Karpas-422 (cell line): ENCODE results near the gene BTAF1. TPM values are rescaled to one million over a fixed set of nuclear protein-coding genes. Genes with fewer than 3 reads are reported as not detected.
"Not testable (repeated sequence)": the region's sequence is repeated elsewhere in the genome, so short reads cannot be mapped to it uniquely, and the experiment has no call there.

Experiments
- DNase-seq: peaks from one replicate; pipeline ENCODE4 v3.0.0-alpha.2; 2015
- H2AFZ ChIP-seq: fragments of 200-600 bp; sonication (generic); 2 replicates; pipeline ENCODE4 v1.6.1; 2014; ENCODE audit warnings: antibody characterized with exemption, low read length, mixed read lengths
- H3K27ac ChIP-seq: fragments of 200-600 bp; sonication (generic); 2 replicates; pipeline ENCODE4 v1.5.1; 2014; ENCODE audit warnings: mild to moderate bottlenecking, low read length, moderate library complexity
- H3K27me3 ChIP-seq: fragments of 200-600 bp; sonication (generic); 2 replicates; pipeline ENCODE4 v1.6.1; 2014; ENCODE audit warnings: low read length, mixed read lengths
- H3K36me3 ChIP-seq: fragments of 200-600 bp; sonication (generic); 2 replicates; pipeline ENCODE4 v1.6.1; 2014; ENCODE audit warnings: low read length, mixed read lengths; ENCODE audit not compliant: insufficient read depth
- H3K4me1 ChIP-seq: fragments of 200-600 bp; sonication (generic); 2 replicates; pipeline ENCODE4 v1.6.1; 2014; ENCODE audit warnings: mild to moderate bottlenecking, low read length, mixed read lengths
- H3K4me2 ChIP-seq: fragments of 200-600 bp; sonication (generic); 2 replicates; pipeline ENCODE4 v1.6.1; 2014; ENCODE audit warnings: low read length, low read depth, mild to moderate bottlenecking; ENCODE audit not compliant: poor library complexity, severe bottlenecking
- H3K4me3 ChIP-seq: fragments of 200-600 bp; sonication (generic); 2 replicates; pipeline ENCODE4 v1.5.1; 2014; ENCODE audit warnings: mild to moderate bottlenecking, antibody characterized with exemption, low read length, mixed read lengths
- H3K79me2 ChIP-seq: fragments of 200-600 bp; sonication (generic); 2 replicates; pipeline ENCODE4 v1.6.1; 2014; ENCODE audit warnings: mild to moderate bottlenecking, low read length, mixed read lengths
- H3K9ac ChIP-seq: fragments of 200-600 bp; sonication (generic); 2 replicates; pipeline ENCODE4 v1.6.0; 2014; ENCODE audit warnings: low read length
- H3K9me2 ChIP-seq: fragments of 200-600 bp; sonication (generic), shearing (Covaris generic); replicated peaks from 2 replicates; pipeline ENCODE4 v1.6.0; 2014; ENCODE audit warnings: mild to moderate bottlenecking, low read length, moderate library complexity; ENCODE audit not compliant: insufficient read depth
- H3K9me3 ChIP-seq: fragments of 300-700, 200-600 bp; sonication (generic); 2 replicates; pipeline ENCODE4 v1.6.1; 2014; ENCODE audit warnings: low read length, mixed read lengths
- H4K20me1 ChIP-seq: fragments of 200-600 bp; sonication (generic); 2 replicates; pipeline ENCODE4 v1.6.1; 2014; ENCODE audit warnings: mild to moderate bottlenecking, antibody characterized with exemption, low read length, low read depth; ENCODE audit not compliant: insufficient read depth
- total RNA-seq: library from RNA; depleted of rRNA; stranded (reverse); fragments of >200 nt; shearing (Covaris generic); gene quantifications from 2 replicates; pipeline ENCODE4 v1.2.3, GENCODE V29; 2014; ENCODE audit warnings: low replicate concordance

BTAF1 gene
- total RNA-seq, 1 experiment from 2014 or later: 65.7 TPM

- H3K4me1 ChIP-seq, H3K9me2 ChIP-seq, H3K27me3 ChIP-seq, H3K9me3 ChIP-seq, H3K4me2 ChIP-seq, H3K27ac ChIP-seq, H3K4me3 ChIP-seq, H3K9ac ChIP-seq, H3K79me2 ChIP-seq, DNase-seq, H4K20me1 ChIP-seq, H2AFZ ChIP-seq: not testable (repeated sequence)
- H3K36me3 ChIP-seq: peaks cover 16% of the 10 kb centered on the region; the same call in 1 of the 2 replicates
Observed at GRCh38 chr10:92025340-92025739, 101.8 kb downstream of the BTAF1 start.

GRCh38 chr10:92027141-92027540 lies 103.6 kb downstream of the BTAF1 start:
- peaks cover 21% of the 10 kb centered on the region; the same call in 1 of the 2 replicates for H3K36me3 ChIP-seq
- no peak overlapping the region for H3K4me2 ChIP-seq
- H3K27ac ChIP-seq: no peak overlapping the region
- H3K27me3 ChIP-seq: no peaks in the 10 kb centered on the region
- DNase-seq: no peak
- no peaks in the 10 kb centered on the region for H3K9me3 ChIP-seq
- no peaks in the 10 kb centered on the region for H4K20me1 ChIP-seq
- H3K4me3 ChIP-seq: no peak overlapping the region
- no peaks in the 10 kb centered on the region for H3K79me2 ChIP-seq
- H3K4me1 ChIP-seq: no peaks in the 10 kb centered on the region
- H3K9ac ChIP-seq: no peak overlapping the region
- no peaks in the 10 kb centered on the region for H3K9me2 ChIP-seq
- no peak overlapping the region for H2AFZ ChIP-seq

DNA sequence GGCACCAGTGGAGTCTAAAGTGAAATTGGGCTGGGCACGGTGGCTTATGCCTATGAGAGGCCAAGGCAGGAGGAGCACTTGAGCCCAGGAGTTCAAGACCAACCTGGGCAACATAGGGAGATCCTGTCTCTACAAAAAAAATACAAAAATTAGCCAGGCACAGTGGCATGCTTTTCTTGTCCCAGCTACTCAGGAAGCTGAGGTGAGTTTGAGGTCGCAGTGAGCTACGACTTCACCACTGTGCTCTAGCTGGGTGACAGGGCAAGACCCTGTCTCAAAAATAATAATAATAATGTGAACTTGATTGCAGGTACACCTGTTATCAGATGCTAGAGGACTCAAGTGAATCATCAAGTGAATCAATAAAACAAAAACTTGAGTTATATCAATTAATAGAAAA lies 108.0 kb downstream of the BTAF1 start:
- no peak overlapping the region for H3K9ac ChIP-seq

GRCh38 chr10:92033070-92033469 lies 109.5 kb downstream of the BTAF1 start:
- not testable (repeated sequence) for H3K27me3 ChIP-seq, H2AFZ ChIP-seq, H4K20me1 ChIP-seq, H3K4me3 ChIP-seq, H3K9ac ChIP-seq, H3K27ac ChIP-seq, H3K9me2 ChIP-seq, H3K79me2 ChIP-seq, H3K4me2 ChIP-seq, H3K4me1 ChIP-seq, H3K9me3 ChIP-seq, DNase-seq
- peaks cover 12% of the 10 kb centered on the region; the same call in 1 of the 2 replicates for H3K36me3 ChIP-seq

More for the DNA sequence above, 108.0 kb downstream of the BTAF1 start:
- H3K4me3 ChIP-seq: no peak overlapping the region
- no peaks in the 10 kb centered on the region for H3K4me1 ChIP-seq
- H3K9me2 ChIP-seq: no peaks in the 10 kb centered on the region
- no peak overlapping the region for H2AFZ ChIP-seq
- no peaks in the 10 kb centered on the region for H3K27me3 ChIP-seq
- H3K27ac ChIP-seq: no peak overlapping the region
- no peak overlapping the region for H3K4me2 ChIP-seq
- H3K9me3 ChIP-seq: no peaks in the 10 kb centered on the region
- H3K79me2 ChIP-seq: no peaks in the 10 kb centered on the region
- DNase-seq: no peak
- no peaks in the 10 kb centered on the region for H4K20me1 ChIP-seq
- H3K36me3 ChIP-seq: peaks cover 21% of the 10 kb centered on the region; the same call in 1 of the 2 replicates

GRCh38 chr10:92038949-92039348 lies 115.4 kb downstream of the BTAF1 start:
- Histone ChIP-seq H3K4me3 (no peak overlapping the region), H2AFZ (no peak overlapping the region), H4K20me1 (no peaks in the 10 kb centered on the region), H3K9me3 (no peaks in the 10 kb centered on the region), H3K4me2 (no peak overlapping the region), H3K36me3 (no peaks in the 10 kb centered on the region), H3K79me2 (no peaks in the 10 kb centered on the region), H3K9ac (no peak overlapping the region), H3K9me2 (no peaks in the 10 kb centered on the region), H3K27me3 (no peaks in the 10 kb centered on the region), H3K27ac (no peak overlapping the region), H3K4me1 (no peaks in the 10 kb centered on the region)
- DNase-seq: no peak

GRCh38 chr10:92042541-92042940 lies 119.0 kb downstream of the BTAF1 start:
- Histone ChIP-seq H3K4me2 (no peak overlapping the region), H3K4me1 (peaks cover 7% of the 10 kb centered on the region), H4K20me1 (no peaks in the 10 kb centered on the region), H2AFZ (no peak overlapping the region), H3K27ac (no peak overlapping the region), H3K27me3 (no peaks in the 10 kb centered on the region), H3K36me3 (no peaks in the 10 kb centered on the region), H3K79me2 (no peaks in the 10 kb centered on the region), H3K4me3 (no peak overlapping the region), H3K9me3 (no peaks in the 10 kb centered on the region), H3K9me2 (no peaks in the 10 kb centered on the region), H3K9ac (no peak overlapping the region)
- DNase-seq: no peak

DNA sequence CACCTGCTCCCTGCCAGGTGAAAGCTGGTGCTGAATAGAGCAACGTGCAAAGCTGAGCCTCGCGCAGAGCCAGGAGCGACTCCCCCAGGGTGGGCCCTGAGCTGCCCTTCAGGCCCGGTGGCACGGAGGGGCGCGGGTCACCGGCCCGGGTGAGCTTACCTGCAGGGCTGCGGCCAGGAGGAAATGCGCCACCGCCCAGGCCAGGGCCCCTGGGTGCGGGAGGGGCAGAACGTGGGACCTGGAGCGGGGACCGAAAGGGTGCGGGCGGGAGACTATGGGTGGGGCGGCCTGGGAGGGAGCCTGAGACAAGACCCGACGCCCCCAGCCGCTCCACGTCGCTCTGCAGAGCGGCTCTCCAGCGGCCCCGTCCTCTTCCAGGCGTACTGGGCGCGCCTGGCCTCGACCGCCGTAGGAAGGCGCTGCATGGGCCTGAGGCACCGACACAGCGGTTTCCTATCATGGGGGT lies 122.1 kb downstream of the BTAF1 start:
- no peak overlapping the region for H3K9ac ChIP-seq
- H2AFZ ChIP-seq: no peak overlapping the region
- DNase-seq: no peak
- no peak overlapping the region for H3K4me2 ChIP-seq
- no peaks in the 10 kb centered on the region for H3K27me3 ChIP-seq
- 0 out of 2 replicates have a peak, but pooled peaks cover 6% of the 10 kb centered on the region for H3K79me2 ChIP-seq
- H4K20me1 ChIP-seq: no peaks in the 10 kb centered on the region
- no peak overlapping the region for H3K27ac ChIP-seq
- no peaks in the 10 kb centered on the region for H3K36me3 ChIP-seq
- no peak overlapping the region for H3K4me3 ChIP-seq
- no peaks in the 10 kb centered on the region for H3K9me3 ChIP-seq
- no peaks in the 10 kb centered on the region for H3K9me2 ChIP-seq
- peaks cover 37% of the 10 kb centered on the region for H3K4me1 ChIP-seq

DNA sequence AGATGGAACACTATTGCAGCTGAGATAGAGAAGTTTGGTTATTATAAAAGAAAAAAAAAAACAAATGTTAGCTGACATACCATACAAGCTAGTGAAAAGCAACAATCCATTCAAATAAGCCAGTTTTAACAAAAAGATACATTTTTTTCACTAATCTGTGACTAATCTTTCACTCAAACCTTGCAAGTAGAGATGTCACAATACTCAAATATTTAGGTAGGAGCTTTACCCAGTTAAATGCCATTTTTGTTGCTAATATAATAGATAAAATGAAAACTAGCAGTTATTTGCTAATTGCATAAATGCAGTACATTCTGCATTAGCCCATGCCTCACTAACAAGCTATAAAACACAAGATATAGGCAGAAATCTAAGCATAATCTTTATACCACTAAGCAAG lies 123.6 kb downstream of the BTAF1 start:
- peak overlapping the region; percentile 90 for H3K27ac ChIP-seq

More for the DNA sequence above, 123.6 kb downstream of the BTAF1 start:
- Histone ChIP-seq H3K4me2 (peak overlapping the region; percentile 63), H3K4me1 (peaks cover 37% of the 10 kb centered on the region), H3K4me3 (no peak overlapping the region), H4K20me1 (no peaks in the 10 kb centered on the region), H3K36me3 (no peaks in the 10 kb centered on the region), H3K9me2 (no peaks in the 10 kb centered on the region), H3K27me3 (no peaks in the 10 kb centered on the region), H2AFZ (no peak overlapping the region), H3K79me2 (0 out of 2 replicates have a peak, but pooled peaks cover 6% of the 10 kb centered on the region), H3K9ac (no peak overlapping the region), H3K9me3 (no peaks in the 10 kb centered on the region)
- DNase-seq: no peak
